ENCODE results near the gene CACNA1B.

CACNA1B gene

DNA sequence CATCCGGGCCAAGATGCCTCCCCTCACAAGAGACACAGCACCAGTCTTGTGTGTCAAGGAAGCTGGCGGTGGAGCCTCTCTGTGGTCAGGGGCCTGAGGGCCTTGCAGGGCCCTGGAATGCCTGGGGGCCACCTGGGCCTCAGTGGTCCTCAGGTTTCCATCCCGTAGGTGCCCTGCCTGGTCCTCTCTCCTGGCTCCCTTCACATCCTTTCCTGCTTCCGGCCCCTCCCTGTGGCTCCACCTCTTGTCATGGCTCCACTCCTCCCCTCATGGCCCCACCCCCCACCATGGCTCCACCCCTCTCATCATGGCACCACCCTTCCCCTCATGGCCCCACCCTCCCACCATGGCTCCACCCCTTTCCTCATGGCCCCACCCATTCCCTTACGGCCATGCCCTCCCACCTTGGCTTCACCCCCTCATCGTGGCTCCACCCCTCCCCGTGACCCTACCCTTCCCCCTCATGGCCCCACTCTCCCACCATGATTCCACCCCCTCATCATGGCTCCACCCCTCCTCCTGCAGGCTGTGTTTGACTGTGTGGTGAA, 175.8 kb downstream of the CACNA1B start:
- no peak for DNase-seq (ENCODE audit: low read depth)

DNA sequence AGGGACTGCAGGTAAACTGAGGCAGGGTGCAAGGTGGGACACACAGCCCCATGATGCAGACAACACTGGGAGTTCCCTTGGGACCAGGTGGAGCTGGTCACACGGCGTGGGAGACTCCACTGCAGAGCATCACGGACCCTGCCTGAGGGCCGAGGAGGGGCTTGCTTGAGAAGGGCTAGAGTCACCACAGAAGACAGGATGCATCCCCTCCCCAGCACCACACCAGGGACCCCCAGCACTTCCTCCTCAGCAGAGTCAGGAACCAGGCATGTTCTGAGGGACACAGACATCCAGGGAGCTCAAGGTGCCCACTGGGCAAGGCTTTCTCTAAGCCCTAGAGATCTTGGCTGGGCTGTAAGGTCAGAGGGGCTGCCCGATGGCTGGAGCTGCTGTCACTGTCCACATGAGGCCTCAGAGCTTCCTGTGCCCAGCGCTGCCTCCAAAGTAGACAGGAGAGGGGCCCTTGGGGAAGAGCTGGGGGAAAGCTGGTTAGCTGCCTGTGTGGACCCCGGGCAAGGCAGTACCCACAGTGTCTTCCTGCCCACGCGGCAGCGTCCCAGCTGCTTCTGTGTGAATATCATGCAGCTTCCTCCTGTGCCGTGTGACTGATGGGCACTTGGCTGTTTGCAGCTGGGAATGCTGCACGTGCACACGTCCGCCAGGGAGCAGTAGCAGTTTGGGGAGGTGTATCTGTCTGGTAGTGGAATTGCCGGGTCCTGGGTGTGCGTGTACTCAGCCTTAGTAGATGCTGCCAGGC, 176.6 kb downstream of the CACNA1B start:
- DNase-seq (ENCODE audit: low read depth) = no peak

- DNase-seq (ENCODE audit: low read depth) = no peak
These were observed 180.1 kb downstream of the CACNA1B start for GRCh38 chr9:138057726-138058125.

GRCh38 chr9:138058181-138058580, 180.6 kb downstream of the CACNA1B start:
- DNase-seq (ENCODE audit: low read depth) = no peak

GRCh38 chr9:138059196-138059595, 181.6 kb downstream of the CACNA1B start:
- DNase-seq (ENCODE audit: low read depth) = no peak

- no peak for DNase-seq (ENCODE audit: low read depth)
These were observed 182.8 kb downstream of the CACNA1B start for GRCh38 chr9:138060365-138060764.

- DNase-seq (ENCODE audit: low read depth) = no peak
These were observed 183.3 kb downstream of the CACNA1B start for GRCh38 chr9:138060881-138061280.

GRCh38 chr9:138061631-138062030, 184.0 kb downstream of the CACNA1B start:
- DNase-seq (ENCODE audit: low read depth) = no peak

- no peak for DNase-seq (ENCODE audit: low read depth)
These were observed 184.6 kb downstream of the CACNA1B start for GRCh38 chr9:138062196-138062595.

DNA sequence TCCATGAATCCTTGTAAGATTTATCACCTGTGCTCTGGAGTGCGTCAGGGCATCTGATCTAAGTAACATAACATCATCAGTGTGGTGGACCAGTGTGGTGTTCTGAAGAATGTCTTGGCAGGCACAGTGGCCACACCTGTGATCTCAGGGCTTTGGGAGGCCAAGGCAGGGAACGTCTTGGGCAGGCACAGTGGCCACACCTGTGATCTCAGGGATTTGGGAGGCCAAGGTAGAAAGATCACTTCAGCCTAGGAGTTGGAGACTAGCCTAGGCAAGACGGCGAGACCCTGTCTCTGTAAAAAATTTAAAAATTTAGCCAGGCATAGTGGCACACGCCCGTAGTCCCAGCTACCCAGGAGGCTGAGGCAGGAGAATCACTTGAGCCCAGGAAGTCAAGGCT, 185.5 kb downstream of the CACNA1B start:
- no peak for DNase-seq (ENCODE audit: low read depth)

GRCh38 chr9:138063785-138064184, 186.2 kb downstream of the CACNA1B start:
- DNase-seq (ENCODE audit: low read depth) = no peak

DNA sequence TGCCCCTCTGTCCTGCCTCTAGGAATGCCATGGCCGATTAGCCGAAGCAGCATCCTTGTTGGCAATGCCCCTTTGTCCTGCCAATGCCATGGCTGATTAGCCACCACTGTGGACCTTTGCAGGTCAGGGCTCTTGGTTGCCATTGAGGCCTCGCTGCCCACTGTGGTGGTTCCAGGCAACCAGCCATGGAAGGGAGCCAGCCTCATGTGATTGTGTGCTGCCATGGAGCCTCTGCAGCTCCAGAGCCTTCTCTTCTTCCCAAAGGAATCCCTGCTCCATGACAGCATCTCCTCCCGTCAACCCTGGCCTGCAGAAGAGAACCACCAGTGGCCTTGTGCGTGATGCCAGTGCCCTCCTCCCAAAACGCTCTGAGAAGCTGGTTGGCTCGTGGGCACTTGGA, 187.0 kb downstream of the CACNA1B start:
- no peak for DNase-seq (ENCODE audit: low read depth)

DNA sequence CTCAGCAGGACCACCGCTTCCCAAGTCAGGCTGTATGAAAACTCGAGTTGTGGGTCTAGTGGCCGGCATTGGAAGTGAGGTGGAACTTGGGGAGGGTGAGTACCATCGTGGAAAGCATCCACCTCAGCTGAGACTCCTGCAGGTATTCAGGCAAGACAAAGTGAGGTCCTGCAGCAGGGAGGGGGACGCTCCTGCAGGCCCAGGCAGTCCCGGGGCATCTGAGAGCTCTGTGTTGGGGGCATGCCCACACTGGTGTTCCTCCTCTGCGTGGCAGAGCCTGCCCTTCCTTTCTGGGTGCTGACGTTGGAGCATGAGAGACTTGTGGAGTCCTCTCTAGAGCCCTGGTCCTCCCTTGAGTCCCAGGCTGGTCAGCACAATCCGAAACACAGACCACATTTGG, 187.7 kb downstream of the CACNA1B start:
- no peak for DNase-seq (ENCODE audit: low read depth)

DNA sequence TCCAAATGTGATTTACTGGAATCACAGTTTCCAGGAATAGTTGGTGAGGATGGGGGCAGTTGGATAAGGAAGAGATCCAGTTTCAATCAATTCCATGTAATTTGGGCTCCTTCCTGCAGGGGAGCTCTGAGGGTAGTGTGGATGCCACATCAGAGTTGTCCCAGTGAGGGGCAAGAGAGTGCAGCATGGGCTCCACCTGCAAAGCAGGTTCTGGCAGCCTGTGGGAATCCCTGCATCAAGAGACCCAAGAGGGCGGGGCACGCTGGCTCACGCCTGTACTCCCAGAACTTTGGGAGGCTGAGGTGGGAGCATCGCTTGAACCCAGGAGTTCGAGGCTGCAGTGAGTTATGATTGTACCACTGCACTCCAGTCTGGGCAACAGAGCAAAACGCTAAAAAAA, 188.5 kb downstream of the CACNA1B start:
- DNase-seq (ENCODE audit: low read depth) = no peak

- DNase-seq (ENCODE audit: low read depth) = no peak
These were observed 190.2 kb downstream of the CACNA1B start for GRCh38 chr9:138067613-138068367.

- DNase-seq (ENCODE audit: low read depth) = no peak
These were observed 191.0 kb downstream of the CACNA1B start for GRCh38 chr9:138068601-138069035.

GRCh38 chr9:138069731-138070456, 192.3 kb downstream of the CACNA1B start:
- no peak for DNase-seq (ENCODE audit: low read depth)

DNA sequence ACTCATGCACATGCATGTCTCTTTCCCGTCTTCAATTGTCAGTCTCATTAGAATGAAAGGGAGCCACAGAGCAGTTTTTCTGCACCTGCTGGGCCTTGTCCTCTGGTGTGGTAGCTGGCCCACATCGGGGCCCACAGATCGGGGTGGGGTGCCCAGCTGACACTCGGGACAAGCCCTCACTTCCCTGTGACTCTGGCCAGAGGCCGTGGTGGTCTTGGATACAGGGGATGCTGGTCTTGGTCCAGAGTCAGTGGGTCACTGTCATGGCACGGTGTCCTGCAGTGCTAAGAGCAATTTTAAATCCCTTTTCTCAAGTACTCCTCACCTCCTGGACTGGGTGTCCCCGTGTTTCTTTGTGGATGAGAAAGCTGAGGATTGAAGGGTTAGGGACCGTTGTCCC, 193.2 kb downstream of the CACNA1B start:
- DNase-seq (ENCODE audit: low read depth) = no peak

GRCh38 chr9:138071292-138071691, 193.7 kb downstream of the CACNA1B start:
- no peak for DNase-seq (ENCODE audit: low read depth)

DNA sequence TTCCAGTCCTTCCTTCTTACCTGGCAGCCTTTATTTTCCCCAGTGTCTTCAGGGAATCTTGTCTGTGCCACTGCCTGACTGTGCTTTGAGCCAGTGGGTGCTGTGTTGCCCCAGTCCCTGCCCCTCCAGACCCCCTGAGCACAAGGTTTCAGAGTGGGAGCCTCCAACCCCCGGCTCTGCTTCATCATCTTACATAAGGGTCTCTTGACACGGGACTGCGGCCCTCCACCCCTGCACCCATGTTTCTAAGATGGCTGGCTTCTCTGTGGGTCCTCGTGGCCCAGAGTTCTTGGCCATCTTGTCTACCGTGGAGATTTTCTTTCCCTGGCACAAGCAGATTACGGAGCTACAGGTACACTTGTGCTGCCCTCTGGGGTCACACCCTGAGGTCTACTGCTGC, 194.1 kb downstream of the CACNA1B start:
- no peak for DNase-seq (ENCODE audit: low read depth)

DNA sequence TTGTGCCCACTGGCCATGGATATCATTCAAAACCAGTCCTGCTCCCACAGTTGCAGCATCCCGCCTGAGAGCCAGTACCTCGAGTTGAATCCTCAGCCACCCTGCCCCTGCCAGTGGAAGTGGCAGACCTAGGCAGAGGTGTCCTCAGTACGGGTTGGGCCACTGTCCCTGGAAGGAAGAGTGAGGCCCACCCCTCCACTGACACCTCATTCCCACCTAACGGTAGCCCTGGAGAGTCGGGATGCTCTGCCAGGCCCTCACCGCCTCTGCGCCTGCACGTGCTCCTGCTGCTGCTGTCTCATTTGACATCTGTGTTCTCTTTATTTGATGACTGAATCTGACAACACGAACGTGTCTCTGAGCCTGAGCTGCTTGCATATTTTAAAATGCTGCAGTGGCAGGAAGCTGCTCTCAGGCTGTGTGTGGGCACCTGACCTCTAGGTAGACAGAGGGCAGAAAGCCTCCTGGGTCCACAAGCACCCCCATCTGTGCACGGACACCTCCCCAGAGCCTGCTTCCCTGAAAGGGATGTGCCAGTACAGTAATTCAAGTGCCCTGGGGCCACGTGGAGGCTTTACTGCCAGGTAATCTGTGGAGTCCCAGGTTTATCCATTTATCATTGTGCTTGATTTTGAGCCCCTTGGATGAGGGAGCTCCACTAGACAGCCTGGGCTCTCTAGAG, 194.7 kb downstream of the CACNA1B start:
- no peak for DNase-seq (ENCODE audit: low read depth)

GRCh38 chr9:138072897-138073296, 195.3 kb downstream of the CACNA1B start:
- no peak for DNase-seq (ENCODE audit: low read depth)
